Measurements from ENCODE around the gene GSTP1.
A peak's percentile ranks its signal among the peaks of the same experiment; 100 is the strongest.
"Not testable (repeated sequence)": the region's sequence is repeated elsewhere in the genome, so short reads cannot be mapped to it uniquely, and the experiment has no call there.

GSTP1 gene

GRCh38 chr11:67616431-67617242 is 33.0 kb downstream of the GSTP1 start:
- no peak for DNase-seq

GRCh38 chr11:67617243-67617953 is 33.8 kb downstream of the GSTP1 start:
- no peak for DNase-seq

DNA sequence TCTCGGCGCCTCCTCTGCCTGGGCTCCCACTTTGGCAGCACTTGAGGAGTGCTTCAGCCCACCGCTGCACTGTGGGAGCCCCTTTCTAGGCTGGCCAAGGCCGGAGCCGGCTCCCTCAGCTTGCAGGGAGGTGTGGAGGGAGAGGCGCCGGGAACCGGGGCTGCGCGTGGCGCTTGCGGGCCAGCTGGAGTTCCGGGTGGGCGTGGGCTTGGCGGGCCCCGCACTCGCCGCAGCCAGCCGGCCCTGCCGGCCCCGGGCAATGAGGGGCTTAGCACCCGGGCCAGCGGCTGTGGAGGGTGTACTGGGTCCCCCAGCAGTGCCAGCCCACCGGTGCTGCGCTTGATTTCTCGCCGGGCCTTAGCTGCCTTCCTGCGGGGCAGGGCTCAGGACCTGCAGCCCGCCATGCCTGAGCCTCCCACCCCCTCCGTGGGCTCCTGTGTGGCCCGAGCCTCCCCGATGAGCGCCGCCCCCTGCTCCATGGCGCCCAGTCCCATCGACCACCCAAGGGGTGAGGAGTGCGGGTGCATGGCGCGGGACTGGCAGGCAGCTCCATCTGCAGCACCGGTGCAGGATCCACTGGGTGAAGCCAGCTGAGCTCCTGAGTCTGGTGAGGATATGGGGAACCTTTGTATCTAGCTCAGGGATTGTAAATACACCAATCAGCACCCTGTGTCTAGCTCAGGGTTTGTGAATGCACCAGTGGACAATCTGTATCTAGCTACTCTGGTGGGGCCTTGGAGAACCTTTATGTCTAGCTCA is 35.5 kb downstream of the GSTP1 start:
- DNase-seq, result not testable (repeated sequence)

DNA sequence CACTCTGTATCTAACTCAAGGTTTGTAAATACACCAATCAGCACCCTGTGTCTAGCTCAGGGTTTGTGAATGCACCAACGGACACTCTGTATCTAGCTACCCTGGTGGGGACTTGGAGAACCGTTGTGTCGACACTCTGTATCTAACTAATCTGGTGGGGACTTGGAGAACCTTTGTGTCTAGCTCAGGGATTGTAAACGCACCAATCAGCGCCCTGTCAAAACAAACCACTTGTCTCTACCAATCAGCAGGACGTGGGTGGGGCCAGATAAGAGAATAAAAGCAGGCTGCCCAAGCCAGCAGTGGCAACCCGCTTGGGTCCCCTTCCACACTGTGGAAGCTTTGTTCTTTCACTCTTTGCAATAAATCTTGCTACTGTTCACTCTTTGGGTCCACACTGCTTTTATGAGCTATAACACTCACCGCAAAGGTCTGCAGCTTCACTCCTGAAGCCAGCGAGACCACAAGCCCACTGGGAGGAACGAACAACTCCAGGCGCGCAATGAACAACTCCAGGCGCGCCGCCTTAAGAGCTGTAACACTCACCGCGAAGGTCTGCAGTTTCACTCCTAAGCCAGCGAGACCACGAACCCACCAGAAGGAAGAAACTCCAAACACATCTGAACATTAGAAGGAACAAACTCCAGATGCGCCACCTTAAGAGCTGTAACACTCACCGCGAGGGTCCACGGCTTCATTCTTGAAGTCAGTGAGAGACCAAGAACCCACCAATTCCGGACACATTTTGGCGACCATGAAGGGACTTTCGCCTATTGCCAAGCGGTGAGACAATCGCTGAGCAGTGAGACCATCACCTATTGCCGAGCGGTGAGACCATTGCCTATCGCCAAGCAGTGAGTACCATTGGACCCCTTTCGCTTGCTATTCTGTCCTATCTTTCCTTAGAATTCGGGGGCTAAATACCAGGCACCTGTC is 36.3 kb downstream of the GSTP1 start:
- not testable (repeated sequence) for DNase-seq

GRCh38 chr11:67620621-67621020 is 37.0 kb downstream of the GSTP1 start:
- DNase-seq, result not testable (repeated sequence)

DNA sequence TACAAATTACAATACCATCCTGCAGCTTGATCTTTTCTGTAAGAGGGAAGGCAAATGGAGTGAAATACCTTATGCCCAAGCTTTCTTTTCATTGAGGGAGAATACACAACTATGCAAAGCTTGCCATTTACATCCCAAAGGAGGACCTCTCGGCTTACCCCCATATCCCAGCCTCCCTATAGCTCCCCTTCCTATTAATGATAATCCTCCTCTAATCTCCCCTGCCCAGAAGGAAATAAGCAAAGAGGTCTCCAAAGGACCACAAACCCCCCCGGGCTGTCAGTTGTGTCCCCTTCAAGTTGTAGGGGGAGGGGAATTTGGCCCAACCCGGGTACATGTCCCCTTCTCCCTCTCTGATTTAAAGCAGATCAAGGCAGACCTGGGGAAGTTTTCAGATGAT is 38.3 kb downstream of the GSTP1 start:
- DNase-seq, result not testable (repeated sequence)

DNA sequence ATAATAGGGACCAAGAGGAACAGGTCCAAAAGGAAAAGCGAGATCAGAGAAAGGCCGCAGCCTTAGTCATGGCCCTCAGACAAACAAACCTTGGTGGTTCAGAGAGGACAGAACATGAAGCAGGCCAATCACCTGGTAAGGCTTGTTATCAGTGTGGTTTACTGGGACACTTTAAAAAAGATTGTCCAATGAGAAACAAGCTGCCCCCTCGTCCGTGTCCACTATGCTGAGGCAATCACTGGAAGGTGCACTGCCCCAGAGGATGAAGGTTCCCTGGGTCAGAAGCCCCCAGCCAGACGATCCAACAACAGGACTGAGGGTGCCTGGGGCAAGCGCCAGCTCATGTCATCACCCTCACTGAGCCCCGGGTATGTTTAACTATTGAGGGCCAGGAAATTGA is 39.3 kb downstream of the GSTP1 start:
- not testable (repeated sequence) for DNase-seq

DNA sequence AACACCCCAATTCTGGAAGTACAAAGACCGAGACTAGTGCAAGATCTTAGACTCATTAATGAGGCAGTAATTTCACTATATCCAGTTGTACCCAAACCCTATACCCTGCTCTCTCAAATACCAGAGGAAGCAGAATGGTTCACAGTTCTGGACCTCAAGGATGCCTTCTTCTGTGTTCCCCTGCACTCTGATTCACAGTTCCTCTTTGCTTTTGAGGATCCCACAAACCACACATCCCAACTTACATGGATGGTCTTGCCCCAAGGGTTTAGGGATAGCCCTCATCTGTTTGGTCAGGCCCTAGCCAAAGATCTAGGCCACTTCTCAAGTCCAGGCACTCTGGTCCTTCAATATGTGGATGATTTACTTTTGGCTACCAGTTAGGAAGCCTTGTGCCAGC is 40.2 kb downstream of the GSTP1 start:
- DNase-seq, result not testable (repeated sequence)

GRCh38 chr11:67626131-67626833 is 42.7 kb downstream of the GSTP1 start:
- DNase-seq, result peak; percentile 13

GRCh38 chr11:67626970-67627369 is 43.4 kb downstream of the GSTP1 start:
- DNase-seq, result peak; percentile 17

- DNase-seq, result no peak
Measured at GRCh38 chr11:67627441-67627811, 43.8 kb downstream of the GSTP1 start.

- peak; percentile 31 for DNase-seq
Measured at GRCh38 chr11:67627812-67628624, 44.4 kb downstream of the GSTP1 start.

GRCh38 chr11:67628710-67629385 is 45.2 kb downstream of the GSTP1 start:
- DNase-seq, result peak; percentile 31

- peak; percentile 85 for DNase-seq
Measured at GRCh38 chr11:67629386-67630227, 46.0 kb downstream of the GSTP1 start, which contains the start of gene NUDT8. Gene NUDT8 (minus strand): TSS chr11:67629937. CDS start chr11:67629911, 26 bp downstream.

DNA sequence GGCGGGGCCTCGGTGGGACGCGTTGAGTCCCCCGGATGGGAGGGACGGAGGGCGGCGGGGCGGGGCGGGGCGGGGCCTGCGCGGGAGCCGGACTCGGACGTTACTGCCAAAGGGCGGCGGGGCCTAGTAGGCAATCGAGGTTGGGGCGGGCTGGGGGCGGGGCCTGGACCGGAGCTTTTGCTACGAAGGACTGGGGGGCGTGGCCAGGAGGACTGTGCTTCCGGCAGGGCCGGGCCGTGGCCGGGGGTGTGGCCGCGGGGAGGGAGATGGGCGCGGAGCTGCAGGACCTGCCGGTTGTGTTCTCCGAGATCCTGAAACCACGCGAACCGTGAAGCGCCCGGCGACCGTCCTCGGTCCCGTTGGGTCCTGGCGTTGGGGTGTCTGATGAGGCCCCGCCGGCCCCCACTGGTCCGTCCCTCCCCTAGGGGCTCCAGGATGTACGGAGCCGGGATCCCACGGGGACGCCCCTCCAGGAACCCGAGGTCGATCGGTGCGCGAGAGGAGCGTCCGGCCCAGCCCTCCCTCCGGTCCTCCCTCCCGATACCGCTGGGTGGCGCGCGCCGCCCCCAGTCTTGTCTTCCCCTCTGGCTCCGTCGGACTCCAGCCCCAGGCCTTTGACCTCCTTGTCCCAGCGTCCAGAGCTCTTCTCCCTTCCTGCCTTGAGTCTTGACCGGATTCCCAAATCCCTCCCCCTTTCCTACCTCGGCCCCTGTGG is 46.8 kb downstream of the GSTP1 start:
- peak; percentile 100 for DNase-seq

GRCh38 chr11:67630943-67631331 is 47.3 kb downstream of the GSTP1 start:
- no peak for DNase-seq

DNA sequence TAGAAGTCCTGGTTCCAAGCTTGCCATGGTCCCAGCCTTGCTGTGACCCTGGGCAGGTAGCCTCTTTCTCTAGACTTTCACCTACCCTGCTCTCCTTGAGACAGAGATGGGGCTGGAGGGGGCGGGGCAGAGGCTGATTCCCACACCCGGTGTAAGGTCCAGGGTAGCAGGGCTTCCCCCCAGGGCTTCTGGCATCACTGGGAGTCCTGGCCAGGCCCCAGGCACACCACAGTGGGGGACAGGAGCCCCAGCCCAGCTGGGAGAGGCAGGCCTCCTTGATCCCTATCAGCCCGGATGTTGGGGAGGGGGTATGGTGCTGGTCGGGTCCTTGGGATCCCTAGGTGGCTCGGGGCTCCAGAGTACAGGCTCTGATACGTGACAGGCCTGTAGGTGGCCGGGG is 47.8 kb downstream of the GSTP1 start:
- DNase-seq, result peak; percentile 32

DNA sequence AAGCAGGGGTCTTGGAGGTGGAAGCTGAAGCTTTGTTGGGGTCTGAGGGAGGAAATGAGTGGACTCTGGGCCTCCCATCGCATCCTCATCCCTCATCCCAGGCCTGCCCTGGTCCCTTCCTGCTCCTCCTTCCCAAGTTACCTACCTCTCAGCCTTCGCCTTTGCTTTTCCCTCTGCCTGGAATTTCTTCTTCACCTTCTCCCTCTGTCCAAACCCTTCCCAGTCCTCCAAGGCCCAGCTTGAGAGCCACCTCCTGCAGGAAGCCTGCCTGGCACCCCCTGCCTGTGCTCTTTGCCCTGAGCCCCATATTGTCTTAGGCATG is 48.2 kb downstream of the GSTP1 start:
- no peak for DNase-seq

All from left hindlimb (tissue), 1 donor.